GM19099 (cell line): ENCODE data around the gene PNLDC1.
A peak's percentile ranks its signal among the peaks of the same experiment; 100 is the strongest.

Source experiments
- POLR2A ChIP-seq: IDR thresholded peaks from 3 replicates; pipeline ENCODE4 v1.6.1; 2011; ENCODE audit warnings: low read depth; ENCODE audit not compliant: insufficient read length; ENCODE audit errors: extremely low read depth

Gene PNLDC1, protein sequence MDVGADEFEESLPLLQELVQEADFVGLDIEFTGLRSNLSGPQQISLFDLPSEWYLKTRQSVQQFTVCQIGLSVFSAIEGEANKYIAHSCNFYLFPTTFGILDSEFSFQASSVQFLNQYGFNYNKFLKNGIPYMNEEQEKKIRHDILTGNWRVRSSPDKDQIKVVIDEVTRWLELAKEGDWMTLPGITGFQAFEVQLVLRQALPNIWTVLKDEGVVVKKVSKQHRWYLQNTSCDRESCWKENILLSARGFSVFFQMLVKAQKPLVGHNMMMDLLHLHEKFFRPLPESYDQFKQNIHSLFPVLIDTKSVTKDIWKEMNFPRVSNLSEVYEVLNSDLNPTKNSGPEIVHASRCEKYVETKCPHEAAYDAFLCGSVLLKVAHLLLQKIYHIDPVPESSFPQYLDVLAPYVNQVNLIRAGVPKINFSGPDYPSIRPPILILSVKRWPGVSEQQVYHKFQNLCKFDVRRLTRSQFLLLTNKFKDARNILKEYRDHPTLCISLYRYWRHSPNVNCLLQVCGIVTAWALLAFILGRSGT

DNA sequence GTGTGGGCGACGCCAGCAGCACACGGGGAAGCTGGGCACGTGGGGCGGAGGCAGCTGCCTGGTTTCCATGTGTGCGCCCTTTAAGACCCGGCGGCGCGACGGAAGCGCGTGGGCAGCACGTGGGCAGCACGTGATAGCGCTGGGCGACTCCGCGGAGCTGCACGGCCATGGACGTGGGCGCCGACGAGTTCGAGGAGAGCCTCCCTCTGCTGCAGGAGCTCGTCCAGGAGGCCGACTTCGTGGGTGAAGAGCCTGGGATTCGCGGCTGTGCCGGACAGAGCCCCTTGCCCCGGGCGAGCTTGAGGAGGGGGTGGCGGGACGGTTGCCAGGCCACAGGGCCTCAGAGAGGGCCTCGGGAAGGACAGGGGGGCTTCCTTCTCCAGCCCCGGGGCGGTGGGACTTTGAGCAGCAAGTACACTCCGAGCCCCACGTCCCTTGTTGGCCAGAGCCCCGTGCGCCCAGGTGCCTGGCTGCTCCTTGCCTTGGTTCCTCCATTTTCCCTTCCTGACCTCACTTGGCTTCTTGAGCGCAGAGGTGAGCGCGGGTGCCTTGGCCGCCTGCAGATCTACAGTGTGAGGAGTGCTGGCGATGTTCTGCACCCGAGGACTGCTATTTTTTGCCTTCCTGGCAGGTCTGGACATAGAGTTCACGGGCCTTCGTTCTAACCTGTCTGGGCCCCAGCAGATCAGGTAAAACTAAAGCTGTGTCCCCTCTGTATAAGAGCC lies at the start of gene PNLDC1:
Gene PNLDC1 (plus strand): TSS at position 136 of the 725 bp plus-strand sequence. CDS start 32 bp downstream, at position 168.
- no peak for TF ChIP-seq POLR2A

DNA sequence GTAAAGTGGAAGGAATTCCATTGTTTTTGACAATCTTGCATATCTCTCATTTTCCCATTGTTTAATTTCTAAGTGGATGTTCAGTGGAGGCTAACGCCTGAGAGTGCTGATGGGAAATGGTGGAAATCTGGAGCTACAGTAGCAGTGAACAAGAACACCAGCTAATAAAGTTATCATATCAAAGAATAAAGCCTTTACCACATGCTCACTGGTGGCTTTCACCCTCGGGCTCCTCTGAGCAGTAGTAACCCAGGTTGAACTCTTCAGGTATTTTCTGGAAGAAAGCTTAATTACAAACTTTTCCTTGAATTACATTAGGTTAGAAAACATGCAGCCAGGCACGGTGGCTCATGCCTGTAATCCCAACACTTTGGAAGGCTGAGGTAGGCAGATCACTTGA lies 48.6 kb upstream of the PNLDC1 start:
- TF ChIP-seq POLR2A = no peak

DNA sequence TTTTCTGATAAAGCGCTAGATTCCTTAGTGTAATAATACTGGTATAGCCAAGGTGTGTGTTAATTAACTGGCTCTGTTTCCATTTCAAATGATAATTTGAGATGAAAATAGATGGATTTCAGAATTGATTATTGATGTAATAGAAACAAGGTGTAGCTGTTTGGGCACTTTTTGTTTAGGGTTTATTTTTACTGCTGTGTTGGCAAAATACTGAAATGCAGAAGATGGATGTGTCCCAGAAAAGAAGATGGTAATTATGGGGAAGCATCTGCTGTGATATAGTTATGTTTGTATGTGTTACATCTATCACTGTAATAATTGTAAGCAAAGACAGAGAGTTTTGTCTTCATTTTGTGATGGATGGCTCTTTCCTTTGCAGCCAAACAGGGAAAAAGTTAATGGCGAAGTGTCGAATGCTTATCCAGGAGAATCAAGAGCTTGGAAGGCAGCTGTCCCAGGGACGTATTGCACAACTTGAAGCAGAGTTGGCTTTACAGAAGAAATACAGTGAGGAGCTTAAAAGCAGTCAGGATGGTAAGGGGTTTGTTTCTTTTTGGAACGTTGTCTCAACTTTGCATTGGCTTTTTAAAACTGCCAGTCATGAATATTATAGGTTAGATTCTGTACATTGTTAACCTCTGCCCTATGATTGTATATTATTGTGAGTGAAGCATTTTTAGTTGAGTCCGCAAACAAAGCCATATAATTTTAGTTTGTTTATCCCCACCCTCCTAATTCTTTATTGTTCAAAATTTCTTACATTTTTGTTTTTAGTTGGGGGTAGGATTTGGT lies 46.8 kb upstream of the PNLDC1 start:
- TF ChIP-seq POLR2A = no peak

DNA sequence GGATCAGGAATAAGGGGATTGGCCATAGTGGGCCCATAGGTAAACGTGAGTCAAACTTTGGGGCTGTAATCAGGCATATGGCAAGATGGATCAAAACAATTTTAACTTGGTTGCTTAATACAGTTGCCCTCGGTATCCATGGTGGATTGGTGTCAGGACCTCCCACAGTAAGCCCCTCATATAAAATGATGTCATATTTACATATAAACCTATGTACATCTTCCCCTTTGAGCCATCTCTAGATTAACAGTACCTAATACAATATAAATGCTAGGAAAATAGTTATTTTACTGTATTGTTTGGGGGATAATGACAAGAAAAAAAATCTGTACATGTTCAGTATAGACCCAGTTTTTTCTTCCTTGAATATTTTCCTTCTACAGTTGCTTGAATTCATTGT lies 45.7 kb upstream of the PNLDC1 start:
- no peak for TF ChIP-seq POLR2A

DNA sequence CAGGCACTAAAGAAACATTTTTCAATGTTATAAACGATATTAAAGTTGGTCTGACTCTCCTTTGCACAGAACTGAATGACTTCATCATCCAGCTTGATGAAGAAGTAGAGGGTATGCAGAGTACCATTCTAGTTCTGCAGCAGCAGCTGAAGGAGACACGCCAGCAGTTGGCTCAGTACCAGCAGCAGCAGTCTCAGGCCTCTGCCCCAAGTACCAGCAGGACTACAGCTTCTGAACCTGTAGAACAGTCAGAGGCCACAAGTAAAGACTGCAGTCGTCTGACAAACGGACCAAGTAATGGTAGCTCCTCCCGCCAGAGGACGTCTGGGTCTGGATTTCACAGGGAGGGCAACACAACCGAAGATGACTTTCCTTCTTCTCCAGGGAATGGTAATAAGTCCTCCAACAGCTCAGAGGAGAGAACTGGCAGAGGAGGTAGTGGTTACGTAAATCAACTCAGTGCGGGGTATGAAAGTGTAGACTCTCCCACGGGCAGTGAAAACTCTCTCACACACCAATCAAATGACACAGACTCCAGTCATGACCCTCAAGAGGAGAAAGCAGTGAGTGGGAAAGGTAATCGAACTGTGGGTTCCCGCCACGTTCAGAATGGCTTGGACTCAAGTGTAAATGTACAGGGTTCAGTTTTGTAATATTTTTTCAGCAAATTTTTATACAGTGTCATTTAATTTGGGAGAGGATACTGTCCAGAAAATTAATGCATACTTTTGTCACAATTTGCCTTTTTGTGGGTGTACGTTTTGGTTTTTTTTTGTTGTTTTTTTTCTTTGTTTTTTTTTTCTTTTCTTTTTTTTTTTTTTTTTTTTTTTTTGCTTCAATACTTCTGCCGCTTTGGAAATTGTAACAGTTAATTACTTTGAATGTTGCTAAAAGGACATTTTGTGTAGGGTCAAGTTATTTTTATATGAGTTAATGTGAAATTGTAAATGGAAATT lies 44.8 kb upstream of the PNLDC1 start:
- no peak for TF ChIP-seq POLR2A

DNA sequence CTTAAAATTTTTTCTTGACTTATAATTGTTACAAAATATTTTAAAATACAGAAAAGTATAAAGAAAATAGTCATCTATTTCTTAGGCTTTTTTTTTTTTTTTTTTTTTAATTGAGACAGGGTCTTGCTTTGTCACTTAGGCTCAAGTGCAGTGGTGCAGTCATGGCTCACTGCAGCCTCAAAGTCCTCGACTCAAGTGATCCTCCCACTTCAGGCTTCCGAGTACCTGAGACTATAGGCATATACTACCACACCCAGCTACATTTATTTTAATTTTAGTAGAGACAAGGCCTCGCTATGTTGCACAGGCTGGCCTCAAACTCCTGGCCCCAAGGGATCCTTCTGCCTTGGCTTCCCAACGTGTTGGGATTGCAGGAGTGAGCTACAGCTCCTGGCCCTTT lies 43.6 kb upstream of the PNLDC1 start:
- no peak for TF ChIP-seq POLR2A

DNA sequence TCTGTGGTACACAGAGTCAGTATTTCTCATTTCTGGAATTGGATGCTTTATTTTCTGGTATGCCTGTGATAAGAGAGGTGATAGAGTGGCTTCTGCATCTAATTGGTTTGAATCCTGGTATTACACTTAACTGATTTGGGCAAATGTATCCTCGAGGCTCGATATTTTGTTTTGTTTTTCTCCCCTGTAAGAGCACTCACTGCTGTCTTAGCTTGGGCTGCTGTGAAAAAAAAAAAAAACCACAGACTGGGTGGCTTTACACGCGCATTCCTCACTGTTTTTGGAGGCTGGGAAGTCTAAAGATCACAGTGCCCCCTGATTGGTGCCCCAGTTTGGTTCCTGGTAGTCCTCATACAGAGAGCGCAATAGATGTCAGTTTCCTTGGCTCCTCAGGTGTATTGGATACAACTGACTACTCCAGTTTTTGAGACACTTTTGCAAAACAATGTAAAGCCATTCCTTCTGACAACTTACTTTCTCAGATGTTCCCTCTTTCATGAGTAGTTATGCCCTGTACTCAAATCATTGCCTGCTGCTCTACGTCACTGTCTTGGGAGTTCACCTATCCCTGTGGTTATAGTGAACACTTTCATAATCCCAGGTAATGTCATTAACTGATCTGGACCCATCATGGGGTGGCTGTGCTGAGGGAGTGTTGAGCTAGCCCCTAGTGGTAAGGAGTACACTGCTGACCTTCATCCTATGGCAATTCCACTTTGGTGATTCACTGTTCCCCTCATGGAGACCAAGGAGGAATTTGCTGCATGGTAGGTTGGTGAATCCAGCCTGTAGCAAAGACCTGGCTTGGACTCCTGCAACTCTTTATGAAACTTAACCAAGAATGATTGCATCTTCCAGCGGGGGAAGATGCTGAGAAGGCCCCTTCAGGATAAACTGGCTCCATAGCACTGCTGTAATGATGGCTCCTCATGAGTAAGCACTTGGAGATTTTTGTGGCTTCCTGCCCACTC lies 41.8 kb upstream of the PNLDC1 start:
- no peak for TF ChIP-seq POLR2A

DNA sequence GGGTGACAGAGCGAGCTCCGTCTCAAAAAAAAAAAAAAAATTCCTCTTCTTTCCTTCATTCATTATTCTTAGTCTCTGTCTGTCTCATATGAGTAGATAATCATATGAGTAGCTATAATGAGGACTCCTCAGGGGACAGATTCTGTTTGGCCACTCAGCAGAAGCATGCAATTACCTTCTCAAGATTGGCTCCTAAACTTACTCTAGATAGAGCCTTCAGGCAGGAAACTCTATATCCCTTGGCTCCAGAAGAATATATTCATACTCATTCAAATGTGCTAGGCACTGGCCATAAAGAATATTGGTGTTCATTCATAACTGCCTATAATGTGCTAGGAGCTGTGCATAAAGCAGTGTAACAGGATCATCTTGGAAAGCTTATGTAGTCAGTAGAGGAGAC lies 40.4 kb upstream of the PNLDC1 start:
- no peak for TF ChIP-seq POLR2A

DNA sequence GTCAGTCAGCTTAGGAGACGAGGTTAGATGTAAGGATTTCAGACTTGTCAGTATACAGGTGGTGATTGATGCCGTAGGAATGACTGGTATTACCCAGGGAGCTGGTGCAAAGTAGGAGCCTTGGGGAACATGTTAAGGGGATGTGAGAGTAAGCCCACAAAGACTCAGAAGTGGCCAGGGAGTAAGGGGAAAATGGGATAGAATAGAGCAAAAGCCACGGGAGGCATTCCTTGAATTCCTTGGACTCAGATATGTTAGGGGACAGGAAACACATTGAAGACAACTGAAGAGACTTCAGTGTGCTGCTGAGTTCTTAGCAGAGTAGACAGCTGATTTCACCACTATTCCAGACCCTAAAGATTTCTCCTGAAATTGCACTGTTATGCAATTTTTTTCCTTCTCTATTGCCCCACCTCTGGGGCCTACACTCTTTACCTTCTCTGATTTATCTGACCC lies 39.4 kb upstream of the PNLDC1 start:
- TF ChIP-seq POLR2A = no peak

DNA sequence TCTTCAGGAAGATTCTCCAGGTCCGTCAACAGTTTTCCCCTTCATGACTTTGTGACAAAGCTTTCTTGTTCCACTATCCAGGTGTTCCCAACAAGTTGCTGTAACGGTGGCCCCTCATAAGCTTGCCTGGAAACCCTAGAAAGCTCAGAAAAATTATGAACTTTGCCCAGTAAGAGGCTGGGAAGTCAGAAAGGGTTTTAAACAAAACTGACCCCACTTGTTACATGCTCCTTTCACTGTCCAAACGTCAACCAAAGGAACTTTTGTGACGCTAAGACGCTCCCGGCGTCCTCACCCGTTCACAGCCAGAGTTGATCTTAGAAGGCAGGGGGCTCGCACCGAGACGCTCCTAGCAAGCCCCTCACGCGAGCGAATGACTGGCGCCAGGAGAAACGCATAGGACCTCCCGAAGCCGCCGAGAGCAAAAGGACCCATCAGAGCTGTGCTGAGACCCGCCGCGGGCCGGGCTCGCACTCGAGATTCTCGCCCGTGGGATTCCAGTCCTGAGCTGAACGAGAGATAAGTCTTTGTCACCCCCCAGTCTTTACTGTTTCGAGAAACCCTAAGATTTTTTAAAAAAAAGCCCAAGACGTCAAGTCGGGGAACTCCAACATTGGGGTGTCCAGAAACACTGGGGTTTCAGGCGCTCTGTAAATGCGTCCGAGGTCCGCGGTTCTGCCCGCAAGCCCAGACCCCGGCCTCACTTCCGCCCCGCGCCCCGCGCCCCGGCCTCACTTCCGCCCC lies 38.8 kb upstream of the PNLDC1 start:
- TF ChIP-seq POLR2A = peak; percentile 49

DNA sequence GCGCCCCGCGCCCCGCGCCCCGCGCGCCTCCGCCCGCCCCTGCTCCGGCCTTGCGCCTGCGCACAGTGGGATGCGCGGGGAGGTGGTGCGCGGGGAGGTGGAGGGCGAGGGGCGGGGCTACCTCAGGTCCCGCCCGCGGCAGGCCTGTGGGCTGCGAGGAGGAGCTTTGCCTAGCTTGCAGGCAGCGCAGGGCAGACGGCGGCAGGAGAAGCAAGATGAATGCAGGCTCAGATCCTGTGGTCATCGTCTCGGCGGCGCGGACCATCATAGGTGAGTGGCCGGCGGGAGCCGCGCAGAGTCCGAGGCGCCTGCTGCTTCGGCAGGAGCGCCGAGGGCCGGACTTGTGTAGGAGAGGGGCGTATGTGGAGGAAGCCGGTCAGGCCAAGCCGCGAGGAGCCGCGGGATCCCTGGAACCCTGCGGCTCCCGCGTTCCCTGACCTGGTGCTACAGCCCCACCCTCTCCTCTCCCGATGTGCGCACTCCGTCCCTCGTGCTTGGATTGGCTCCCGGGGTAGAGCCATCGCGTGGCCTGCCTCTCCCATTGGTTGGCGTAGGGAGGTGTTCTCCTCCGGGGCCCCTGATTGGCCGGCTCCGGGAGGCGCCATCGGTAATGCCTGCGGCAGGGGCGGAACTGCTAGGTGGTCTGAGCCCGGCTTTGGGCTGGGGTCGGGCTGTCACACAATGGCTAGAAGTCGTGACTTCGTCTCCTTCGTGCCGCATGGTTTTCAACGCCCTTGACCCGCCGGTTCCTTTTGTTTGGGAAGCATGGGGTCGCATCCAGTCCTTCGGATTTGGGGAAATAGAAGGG lies 38.0 kb upstream of the PNLDC1 start, which contains the start of gene ACAT2:
Gene ACAT2 (plus strand): TSS at position 173 of the 808 bp plus-strand sequence. CDS start 43 bp downstream, at position 216.
- TF ChIP-seq POLR2A = peak; percentile 73
